Measurements from ENCODE around the gene TNNI2.

DNA sequence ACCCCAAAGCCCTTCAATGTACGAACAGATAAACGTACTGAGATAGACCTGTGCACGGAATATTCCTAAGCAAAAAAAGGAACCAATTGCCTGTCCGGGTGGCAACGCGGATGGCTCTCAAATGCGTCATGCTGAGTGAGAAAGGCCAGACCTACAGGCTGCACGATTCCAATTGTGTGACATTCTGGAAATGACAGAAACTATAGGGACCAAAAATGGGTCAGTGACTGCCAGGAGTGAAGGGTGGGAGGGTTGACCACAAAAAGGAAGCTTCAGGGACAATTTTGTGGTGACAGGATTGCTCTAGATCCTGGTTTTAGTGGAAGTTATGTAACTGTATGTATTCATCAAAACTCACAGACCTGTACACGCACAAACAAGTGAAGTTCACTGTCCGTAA is 28.0 kb upstream of the TNNI2 start:
- TF ChIP-seq EP300 (IDR thresholded peaks at IDR 0.05) (no peak), POLR2A (IDR thresholded peaks at IDR 0.05) (no peak)
- TF ChIP-seq, protein P1, sequence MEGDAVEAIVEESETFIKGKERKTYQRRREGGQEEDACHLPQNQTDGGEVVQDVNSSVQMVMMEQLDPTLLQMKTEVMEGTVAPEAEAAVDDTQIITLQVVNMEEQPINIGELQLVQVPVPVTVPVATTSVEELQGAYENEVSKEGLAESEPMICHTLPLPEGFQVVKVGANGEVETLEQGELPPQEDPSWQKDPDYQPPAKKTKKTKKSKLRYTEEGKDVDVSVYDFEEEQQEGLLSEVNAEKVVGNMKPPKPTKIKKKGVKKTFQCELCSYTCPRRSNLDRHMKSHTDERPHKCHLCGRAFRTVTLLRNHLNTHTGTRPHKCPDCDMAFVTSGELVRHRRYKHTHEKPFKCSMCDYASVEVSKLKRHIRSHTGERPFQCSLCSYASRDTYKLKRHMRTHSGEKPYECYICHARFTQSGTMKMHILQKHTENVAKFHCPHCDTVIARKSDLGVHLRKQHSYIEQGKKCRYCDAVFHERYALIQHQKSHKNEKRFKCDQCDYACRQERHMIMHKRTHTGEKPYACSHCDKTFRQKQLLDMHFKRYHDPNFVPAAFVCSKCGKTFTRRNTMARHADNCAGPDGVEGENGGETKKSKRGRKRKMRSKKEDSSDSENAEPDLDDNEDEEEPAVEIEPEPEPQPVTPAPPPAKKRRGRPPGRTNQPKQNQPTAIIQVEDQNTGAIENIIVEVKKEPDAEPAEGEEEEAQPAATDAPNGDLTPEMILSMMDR (IDR thresholded peaks at IDR 0.05), result no peak
